KOPT-K1 (cell line): ENCODE measurements around the gene TUB.

ENCODE experiments used
- H3K27ac ChIP-seq: fragments of 200-600 bp; sonication (generic); 2 replicates; pipeline ENCODE4 v1.5.1; 2016; ENCODE audit warnings: antibody characterized with exemption, mild to moderate bottlenecking, low read depth, low read length; ENCODE audit not compliant: poor library complexity, severe bottlenecking
- H3K36me3 ChIP-seq: fragments of 200-600 bp; sonication (generic); 2 replicates; pipeline ENCODE4 v1.5.1; 2017; ENCODE audit warnings: antibody characterized with exemption, mild to moderate bottlenecking, low read length, moderate library complexity; ENCODE audit not compliant: insufficient read depth
- H3K9me3 ChIP-seq: fragments of 200-600 bp; sonication (generic); 2 replicates; pipeline ENCODE4 v1.5.1; 2017; ENCODE audit warnings: antibody characterized with exemption, low read length, mild to moderate bottlenecking; ENCODE audit not compliant: insufficient read depth, poor library complexity, severe bottlenecking

Gene TUB, protein sequence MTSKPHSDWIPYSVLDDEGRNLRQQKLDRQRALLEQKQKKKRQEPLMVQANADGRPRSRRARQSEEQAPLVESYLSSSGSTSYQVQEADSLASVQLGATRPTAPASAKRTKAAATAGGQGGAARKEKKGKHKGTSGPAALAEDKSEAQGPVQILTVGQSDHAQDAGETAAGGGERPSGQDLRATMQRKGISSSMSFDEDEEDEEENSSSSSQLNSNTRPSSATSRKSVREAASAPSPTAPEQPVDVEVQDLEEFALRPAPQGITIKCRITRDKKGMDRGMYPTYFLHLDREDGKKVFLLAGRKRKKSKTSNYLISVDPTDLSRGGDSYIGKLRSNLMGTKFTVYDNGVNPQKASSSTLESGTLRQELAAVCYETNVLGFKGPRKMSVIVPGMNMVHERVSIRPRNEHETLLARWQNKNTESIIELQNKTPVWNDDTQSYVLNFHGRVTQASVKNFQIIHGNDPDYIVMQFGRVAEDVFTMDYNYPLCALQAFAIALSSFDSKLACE

DNA sequence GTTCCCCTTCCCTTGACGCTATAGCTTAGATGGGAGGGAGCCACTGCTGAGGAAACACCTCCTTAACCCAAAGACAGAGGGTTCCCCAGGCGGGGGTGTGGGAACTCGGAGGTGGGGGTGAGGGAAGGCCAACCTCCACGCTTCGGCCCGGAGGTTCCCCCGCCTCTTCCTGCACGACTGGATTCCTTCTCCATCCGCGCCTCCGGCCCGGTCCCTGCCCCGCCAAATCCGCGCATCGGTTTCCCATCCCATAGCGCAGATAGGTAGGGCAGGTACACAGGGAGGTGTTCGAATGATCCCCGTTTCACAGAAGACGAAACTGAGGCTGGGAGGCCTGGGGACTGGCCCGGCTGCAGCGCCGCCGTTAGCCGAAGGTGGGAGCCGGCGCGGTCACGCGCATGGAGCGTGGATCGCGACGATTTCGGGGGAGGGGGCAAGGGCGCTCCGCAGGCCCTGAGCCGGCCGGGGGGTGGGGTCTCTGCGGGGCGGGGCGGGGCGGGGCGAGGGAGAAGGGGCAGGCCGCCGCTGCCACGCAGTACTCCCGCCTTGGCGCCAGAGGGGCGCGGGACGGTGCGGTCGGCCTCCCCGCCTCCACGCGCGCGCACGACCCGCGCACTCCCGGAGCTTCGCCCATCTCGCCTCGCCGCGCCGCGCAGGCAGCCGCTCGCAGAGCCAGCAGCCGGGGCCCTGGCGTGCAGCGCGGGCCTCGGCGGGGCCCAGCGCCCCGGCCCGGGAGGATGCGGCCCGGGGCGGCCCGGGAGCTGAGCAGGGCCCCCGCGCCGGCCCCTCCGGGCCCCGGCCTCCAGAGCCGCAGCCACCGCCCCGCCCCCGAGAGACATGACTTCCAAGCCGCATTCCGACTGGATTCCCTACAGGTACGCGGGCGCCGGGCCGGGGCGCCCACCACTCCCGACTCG lies at the start of gene TUB:
Gene TUB, plus strand, starts transcription at position 538 of the 917 bp plus-strand sequence. Its CDS starts 300 bp downstream, at position 838.
- H3K9me3 ChIP-seq, result no peaks in the 10 kb centered on the region
- H3K27ac ChIP-seq, result no peak within 1 kb of the TSS
- no peaks in the 10 kb centered on the region for H3K36me3 ChIP-seq

- Histone ChIP-seq H3K36me3 (no peaks in the 10 kb centered on the region), H3K9me3 (no peaks in the 10 kb centered on the region), H3K27ac (no peak overlapping the region)
These were observed 49.5 kb upstream of the TUB start for GRCh38 chr11:8031248-8032115.

DNA sequence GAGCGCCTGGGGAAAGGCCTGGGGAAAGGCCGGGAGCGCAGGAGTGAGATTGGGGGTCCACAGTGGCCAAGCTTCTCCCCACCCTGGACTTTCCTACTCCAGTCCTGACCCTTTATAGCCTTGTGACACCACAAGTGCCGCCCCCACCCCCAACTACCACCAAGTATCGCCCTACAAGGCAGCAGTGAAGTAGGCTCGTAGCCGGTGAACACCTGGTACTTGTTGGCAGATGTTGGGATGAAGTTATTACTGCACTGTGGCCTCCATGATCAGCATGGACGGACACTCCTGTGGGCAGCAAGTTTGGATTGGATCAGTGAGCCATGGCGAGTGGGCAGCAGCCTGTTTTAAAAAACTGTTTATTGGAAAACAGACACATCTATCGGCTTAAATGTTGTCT lies 48.9 kb upstream of the TUB start:
- H3K9me3 ChIP-seq, result no peaks in the 10 kb centered on the region
- no peaks in the 10 kb centered on the region for H3K36me3 ChIP-seq
- H3K27ac ChIP-seq, result no peak overlapping the region

DNA sequence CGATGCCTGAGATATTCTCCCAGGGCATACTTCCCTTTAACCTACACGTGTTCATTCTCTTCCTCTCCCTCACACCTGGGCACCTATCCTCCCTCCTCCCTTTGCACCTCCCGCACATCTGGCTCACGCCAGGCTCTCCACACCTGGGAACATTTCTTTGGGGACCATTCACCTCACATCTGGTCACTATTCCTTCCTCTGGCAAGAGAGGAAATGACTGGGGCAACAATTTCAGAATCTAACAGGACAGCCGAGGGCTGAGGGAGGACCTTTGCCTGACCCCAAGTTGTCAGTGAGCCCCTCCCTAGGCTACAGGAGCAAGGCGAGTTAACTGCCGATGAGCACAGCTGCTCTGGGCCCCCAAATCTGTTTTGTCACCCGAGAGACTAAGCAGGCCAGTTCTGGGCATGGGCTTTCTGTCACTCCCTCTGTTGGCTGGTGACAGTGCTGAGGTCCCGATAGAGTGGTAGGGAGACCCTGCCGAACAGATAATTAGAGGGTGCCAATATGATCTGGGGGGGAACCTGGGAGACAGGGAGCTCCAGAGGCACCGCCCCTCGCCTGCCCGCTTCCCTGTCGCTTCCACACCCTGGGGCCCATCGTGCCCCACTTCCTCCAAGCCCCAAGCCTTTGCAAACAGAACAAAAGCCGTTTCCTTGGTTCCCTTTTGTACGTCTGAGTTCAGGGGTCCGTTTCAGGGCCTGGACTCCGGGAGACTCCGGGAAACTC lies 48.3 kb upstream of the TUB start:
- Histone ChIP-seq H3K9me3 (no peaks in the 10 kb centered on the region), H3K27ac (no peak overlapping the region), H3K36me3 (no peaks in the 10 kb centered on the region)

DNA sequence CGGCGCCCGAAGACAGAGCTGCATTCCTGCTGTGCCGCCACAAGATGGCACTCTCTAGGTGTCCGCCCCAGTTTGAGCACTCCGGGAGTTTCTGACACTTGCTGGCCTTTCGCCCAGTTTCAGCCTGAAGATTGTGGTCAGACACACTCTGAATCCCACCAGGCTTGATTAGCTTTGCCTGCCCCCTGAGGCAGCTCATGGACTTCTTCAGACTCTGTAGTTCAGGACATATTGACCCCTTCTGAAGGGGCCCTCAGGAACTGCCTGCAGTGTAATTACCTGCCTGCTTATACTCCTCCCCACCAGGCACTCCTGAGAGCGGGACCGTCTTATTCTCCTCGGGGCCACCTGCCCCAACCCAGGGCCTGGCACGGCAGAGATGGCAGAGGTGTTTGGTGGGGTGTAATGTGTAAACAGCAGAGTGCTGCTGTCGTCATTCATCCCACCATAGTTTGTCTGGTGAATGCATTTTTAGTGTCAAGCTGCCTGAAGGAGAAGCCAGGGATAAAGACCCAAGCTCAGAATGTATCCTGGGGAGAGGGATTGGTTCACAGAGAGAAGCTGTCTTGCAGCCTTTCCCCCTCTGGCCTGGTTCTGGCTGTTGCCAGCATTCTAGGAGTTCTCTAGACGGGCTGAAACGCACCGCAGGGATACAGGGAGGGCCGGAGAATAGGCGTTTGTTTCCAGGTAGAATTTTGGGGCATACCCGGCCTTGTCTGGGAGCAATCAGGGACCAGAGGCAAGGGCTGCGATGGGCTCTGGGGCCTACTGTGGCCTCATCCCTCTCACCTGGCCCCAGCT lies 47.5 kb upstream of the TUB start:
- H3K27ac ChIP-seq, result no peak overlapping the region
- H3K9me3 ChIP-seq, result no peaks in the 10 kb centered on the region
- H3K36me3 ChIP-seq, result no peaks in the 10 kb centered on the region

DNA sequence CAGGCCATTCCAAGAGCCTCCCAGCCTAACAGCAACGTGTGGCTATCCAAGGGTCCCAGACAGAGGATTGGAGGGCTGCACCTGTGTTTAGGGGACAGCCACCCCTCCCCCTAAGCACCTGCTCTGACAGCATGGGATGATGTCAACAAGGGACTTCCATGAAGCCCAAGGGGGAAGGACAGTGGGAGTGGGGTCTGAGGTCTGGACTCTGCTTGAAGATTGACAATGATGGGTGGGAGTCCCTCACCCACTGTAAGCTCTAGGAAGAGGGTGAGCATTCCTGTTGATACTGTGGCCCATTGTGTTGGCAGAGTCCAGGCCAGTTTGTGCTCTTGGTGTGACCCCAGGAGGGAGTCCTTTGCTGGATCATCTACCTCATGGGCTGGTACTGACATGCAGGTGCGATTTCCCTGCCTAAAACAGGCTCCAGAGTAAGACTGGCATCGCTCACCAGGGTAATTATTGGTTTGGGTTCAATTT lies 46.9 kb upstream of the TUB start:
- no peaks in the 10 kb centered on the region for H3K36me3 ChIP-seq
- H3K27ac ChIP-seq, result no peak overlapping the region
- no peaks in the 10 kb centered on the region for H3K9me3 ChIP-seq

- Histone ChIP-seq H3K36me3 (no peaks in the 10 kb centered on the region), H3K9me3 (no peaks in the 10 kb centered on the region), H3K27ac (no peak overlapping the region)
These were observed 46.3 kb upstream of the TUB start for GRCh38 chr11:8034604-8035190.

- Histone ChIP-seq H3K9me3 (no peaks in the 10 kb centered on the region), H3K27ac (no peak overlapping the region), H3K36me3 (no peaks in the 10 kb centered on the region)
These were observed 45.7 kb upstream of the TUB start for GRCh38 chr11:8035200-8035855.

- no peaks in the 10 kb centered on the region for H3K36me3 ChIP-seq
- no peak overlapping the region for H3K27ac ChIP-seq
- no peaks in the 10 kb centered on the region for H3K9me3 ChIP-seq
These were observed 44.8 kb upstream of the TUB start for GRCh38 chr11:8036002-8036802.

- Histone ChIP-seq H3K9me3 (no peaks in the 10 kb centered on the region), H3K36me3 (no peaks in the 10 kb centered on the region), H3K27ac (no peak overlapping the region)
These were observed 44.0 kb upstream of the TUB start for GRCh38 chr11:8036986-8037385.

DNA sequence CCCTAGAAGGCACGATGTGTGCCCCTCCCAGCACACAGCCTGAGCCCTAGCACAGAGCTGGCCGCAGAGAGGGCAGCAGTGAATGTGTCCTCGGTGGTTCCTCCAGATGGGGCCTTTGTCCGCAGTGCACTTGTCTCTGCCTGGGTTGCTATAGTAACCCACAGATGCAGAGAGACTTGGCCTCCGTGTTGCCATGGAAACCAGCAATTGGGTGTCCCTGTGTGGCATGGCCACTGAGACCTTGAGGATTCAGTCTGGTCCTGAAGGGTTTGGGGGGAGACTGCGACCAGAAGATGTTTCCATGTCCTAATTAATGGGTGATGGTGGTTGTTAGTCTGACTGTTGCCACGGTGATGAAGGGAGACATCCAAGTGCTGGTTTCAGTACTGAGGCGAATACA lies 42.6 kb upstream of the TUB start:
- H3K36me3 ChIP-seq, result no peaks in the 10 kb centered on the region
- no peak overlapping the region for H3K27ac ChIP-seq
- no peaks in the 10 kb centered on the region for H3K9me3 ChIP-seq

GRCh38 chr11:8038811-8039529 lies 42.0 kb upstream of the TUB start:
- H3K9me3 ChIP-seq, result no peaks in the 10 kb centered on the region
- no peak overlapping the region for H3K27ac ChIP-seq
- no peaks in the 10 kb centered on the region for H3K36me3 ChIP-seq
